HCEC 1CT (cell line): ENCODE measurements around the gene DNAH17.
"Not testable (repeated sequence)": the region's sequence is repeated elsewhere in the genome, so short reads cannot be mapped to it uniquely, and the experiment has no call there.

Experiments used
- DNase-seq: peaks from one replicate; pipeline ENCODE4 v3.0.0-alpha.2; 2017

Gene DNAH17

GRCh38 chr17:78514521-78514920 lies 62.7 kb downstream of the DNAH17 start:
- DNase-seq, result no peak

- DNase-seq, result no peak
Measured at GRCh38 chr17:78512976-78513375, 64.2 kb downstream of the DNAH17 start.

DNA sequence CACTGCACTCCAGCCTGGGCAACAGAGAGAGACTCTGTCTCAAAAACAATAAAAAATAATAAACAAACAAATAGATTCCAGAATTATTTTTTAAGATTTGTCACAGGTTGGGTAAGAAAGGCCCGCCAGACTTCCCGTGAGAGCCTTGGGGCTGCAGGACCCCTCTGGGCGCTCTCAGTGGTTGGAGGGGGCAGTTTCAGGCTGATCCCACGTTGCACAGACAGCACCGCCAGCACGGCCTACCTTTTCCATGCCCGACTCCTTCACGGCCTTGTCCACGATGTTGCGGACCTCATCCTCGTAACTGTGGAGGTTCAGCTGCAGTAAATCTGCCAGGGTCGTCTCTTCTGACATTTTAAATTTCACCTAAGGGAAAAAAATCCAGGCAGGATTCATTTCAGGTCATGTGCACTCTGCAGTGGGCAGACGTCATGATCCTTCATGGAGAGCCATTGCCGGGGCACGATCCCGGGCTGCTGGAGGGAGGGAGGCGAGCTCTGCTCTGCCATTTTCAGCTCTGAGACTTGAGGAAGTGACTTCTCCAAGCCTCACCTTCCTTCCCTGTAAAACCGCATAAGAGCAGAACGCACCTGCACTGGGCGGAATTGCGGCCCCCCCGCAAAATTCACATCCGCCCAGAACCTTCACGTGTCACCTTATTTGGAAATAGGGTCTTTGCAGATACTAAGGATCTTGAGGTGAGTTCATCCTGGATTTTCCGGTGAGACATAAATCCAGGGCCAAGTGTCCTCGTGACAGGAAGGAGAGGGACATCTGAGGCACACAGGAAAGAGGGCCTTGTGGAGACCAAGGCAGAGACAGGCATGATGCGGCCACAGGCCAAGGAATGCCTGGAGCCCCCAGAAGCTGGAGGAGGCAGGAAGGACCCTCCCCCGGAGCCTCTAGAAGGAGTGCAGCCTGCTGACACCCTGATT lies 66.8 kb downstream of the DNAH17 start:
- no peak for DNase-seq

DNA sequence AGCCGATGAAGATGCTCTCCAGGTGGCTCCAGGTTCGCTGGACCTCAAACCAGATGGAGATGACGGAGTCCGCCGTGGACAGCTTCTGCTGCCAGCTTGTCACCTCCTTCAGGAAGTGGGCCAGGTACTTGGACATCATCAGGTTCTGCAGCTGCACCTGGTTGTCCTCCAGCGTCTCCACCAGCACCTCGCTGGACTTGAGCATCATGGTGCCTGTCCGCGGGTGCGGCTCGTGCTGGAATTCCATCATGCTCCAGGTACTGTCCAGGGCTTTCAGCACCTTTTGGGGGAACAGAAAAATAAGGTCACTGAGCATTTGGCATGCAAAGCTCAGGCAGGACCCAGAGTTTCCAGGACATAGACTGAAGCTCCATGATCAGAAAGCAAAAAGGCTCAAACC lies 69.7 kb downstream of the DNAH17 start:
- no peak for DNase-seq

DNA sequence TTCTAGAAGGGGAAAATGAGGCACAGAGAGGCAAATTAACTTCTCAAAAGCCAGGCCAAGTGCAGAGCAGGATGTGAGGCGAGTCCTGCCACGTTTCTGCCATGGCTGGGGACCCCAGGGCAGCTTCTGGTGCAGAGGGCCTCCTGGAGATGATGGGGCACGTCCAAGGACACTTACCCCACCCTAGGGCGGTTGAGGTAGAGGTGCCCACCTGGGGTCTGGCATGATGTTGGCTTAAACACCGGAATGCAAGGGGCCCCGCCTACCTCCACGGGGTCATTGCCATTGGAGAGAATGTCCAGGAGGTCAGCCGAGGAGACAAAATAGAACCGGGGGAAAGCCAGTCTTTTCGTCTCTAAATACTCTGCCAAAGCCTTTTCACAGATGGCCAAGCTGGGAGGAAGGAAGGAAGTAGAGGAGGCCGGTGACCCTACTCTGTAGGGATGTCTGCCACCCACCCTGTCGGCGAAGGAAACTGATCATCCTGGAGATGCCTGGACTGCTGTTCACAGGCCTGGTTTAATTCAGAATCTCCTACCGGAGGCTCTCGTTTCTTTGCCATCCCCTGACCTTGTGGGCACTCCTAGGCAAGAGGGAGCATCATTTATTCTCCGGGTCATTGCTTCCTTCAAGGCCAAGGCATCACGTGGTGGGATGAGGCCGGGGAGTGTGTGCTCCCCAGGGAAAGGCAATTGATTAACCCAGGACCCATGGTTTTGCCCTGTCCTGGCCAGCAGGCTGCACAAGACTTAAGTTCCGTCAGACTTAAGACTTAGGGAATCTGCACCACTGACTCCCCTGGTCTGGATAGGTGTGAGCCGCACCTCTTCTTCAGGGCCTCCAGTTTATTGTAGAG lies 70.5 kb downstream of the DNAH17 start:
- DNase-seq, result no peak

DNA sequence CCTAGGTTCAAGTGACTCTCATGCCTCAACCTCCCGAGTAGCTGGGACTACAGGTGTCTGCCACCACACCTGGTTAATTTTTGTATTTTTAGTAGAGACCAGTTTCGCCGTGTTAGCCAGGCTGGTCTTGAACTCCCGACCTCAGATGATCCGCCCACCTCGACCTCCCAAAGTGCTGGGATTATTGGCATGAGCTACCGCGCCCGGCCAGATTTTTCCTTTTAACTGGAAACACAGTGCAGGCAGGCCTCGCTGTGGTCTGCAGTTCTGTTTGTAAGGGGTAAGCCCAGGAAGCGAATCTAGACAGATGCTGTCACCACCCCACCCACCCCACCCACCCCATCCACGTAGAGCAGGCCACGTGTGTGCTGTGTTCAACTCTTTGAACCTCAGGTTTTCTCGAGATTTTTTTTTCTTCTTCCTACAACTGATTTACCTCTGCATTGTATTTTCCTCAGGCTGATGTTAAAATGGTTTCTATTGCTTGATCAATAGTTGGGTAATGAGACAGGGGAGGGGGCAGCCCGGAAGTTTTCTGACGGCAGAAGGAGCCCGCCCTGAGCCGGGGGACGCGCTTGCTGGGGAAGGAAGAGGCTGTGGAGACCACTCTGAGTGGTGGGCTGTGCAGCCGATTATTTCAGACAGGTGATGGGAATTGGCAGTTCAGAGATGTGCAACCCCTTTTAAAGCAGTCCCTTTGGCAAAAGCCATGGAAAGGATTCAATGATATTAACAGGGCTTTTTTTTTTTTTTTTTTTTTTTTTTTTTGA lies 72.9 kb downstream of the DNAH17 start:
- no peak for DNase-seq

- not testable (repeated sequence) for DNase-seq
Measured at GRCh38 chr17:78503388-78503787, 73.8 kb downstream of the DNAH17 start.

GRCh38 chr17:78502611-78503148 lies 74.5 kb downstream of the DNAH17 start:
- DNase-seq, result no peak

DNA sequence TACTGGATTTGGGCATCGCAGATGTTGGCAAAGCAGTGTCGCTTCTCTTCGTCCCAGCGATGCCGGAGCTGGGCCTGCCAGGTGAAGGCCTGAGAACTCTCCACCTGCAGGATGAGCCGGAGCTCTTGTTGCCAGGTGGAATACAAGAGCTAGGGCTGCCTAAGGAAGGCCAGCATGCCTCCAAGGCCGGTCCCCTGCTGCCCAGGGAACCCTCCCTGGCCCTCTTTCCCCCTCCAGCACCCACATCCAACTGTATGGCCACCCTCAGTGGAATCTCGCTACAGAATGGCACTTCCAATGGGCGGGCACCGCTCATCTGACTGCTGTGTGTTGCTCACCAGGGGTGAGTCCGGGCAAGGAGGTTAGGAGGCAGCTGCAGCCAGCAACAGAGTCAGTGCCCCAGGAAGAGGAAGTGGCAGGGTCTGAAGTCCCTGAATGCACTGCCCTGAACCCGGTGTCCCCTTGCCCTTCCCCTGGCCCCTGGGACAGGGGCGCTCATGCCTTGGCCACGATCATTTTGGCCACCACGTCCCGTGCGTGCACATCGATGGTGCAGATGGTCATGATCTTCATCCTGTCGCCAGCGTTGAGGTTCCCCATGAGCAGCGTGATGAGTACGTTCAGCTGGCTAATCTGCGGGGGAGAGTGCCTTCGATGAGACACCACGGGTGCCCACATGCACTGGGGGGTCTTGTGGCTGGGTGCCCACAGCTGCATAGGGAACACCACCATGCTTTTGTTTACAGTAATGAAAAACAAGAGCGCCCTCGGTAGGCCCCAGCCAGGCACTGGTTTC lies 75.8 kb downstream of the DNAH17 start:
- no peak for DNase-seq

DNA sequence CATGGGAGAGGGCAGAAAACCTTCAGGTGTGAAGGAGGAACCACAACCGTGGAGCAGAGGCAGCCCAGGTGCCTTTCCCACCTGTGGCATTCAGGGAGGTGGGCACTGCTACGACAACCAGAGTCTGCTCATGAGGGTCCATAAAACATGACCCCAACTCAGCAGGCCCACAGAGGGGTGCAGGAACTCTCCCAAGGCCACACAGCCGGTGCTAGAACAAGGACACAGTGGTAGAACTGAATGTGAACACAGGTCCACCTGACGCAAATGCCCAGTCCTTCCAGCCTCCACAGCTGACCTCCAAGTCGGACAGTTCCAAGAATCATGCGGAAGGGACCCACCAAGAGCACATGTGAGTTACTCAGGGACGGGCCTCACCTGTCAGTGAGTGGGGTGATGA lies 76.4 kb downstream of the DNAH17 start:
- DNase-seq, result no peak

GRCh38 chr17:78499715-78500540 lies 77.3 kb downstream of the DNAH17 start:
- no peak for DNase-seq

- DNase-seq, result no peak
Measured at GRCh38 chr17:78498848-78499247, 78.3 kb downstream of the DNAH17 start.

DNA sequence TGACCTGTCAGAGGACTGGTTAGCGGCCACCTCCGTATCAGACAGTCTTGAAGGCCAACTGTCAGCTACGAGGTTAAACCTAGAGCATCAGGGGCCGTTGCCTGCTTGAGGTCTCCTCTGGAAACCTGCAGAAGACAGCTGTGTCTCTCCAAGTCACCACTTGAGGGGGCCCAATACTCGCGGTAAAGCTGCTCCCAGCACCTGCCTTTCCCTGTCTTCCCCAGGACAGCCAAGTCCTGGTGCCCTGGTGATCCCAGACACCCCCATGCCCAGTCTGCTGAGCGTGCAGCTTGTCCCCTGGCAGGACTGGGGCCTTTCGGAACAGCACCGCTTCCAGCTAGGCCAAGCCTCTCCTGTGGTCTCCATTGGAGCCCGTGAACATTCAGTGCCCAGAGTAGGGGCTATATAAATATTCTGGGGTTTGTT lies 80.1 kb downstream of the DNAH17 start:
- peak; percentile 54 for DNase-seq

- no peak for DNase-seq
Measured at GRCh38 chr17:78496311-78496710, 80.9 kb downstream of the DNAH17 start.

DNA sequence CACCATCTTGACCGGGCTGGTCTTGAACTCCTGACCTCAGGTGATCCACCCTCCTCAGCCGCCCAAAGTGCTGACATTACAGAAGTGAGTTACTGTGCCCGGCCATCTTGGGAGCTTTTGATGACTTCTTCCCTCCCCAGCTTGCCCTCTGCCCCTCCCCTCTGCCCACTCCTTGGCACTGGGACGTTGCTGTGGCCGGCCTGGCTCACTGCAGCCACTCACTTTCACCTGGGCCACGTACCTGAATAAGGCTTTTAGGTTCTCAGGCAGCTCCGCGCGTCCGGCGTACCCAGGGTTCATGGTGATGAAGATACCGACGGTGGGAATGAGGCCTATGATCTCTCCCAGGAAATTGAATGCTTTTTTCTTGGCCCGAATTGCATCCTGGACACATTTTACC lies 81.6 kb downstream of the DNAH17 start:
- DNase-seq, result no peak

DNA sequence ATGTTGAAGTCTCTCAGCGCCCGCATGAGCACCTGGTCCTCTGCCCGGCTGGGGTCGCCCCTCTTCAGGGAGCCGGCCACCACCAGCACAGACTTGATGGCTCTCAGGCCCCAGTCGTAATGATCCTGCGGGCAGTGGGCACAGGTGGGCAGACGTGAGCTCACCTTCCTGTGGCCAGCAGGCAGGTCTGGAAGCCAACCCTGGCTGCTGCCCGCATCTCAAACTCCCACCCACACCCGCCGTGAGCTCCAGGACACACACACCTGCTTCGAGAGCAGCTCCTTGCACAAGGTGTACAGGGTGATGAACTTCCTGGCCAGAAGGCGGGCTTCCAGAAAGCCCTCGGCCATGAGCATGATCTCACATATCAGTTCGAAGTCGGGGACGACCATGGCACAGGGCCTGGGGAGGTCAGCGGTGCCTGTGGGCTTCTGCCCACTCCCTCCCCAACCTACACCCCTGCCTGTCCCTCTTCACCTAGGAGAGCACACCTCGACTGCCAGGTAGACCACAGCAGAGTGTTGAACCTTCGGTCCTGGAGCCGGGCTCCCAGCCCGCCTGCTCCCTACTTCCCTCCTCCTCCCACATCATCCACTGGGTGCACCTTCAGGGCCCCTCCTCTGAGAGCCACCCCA lies 82.4 kb downstream of the DNAH17 start:
- DNase-seq, result no peak

- no peak for DNase-seq
Measured at GRCh38 chr17:78493853-78494695, 83.1 kb downstream of the DNAH17 start.

GRCh38 chr17:78493450-78493849 lies 83.7 kb downstream of the DNAH17 start:
- no peak for DNase-seq

GRCh38 chr17:78492116-78492799 lies 84.9 kb downstream of the DNAH17 start:
- DNase-seq, result no peak
